ENCODE data around the gene SHISA6. TPM values are rescaled to one million over a fixed set of nuclear protein-coding genes. Genes with fewer than 3 reads are reported as not detected.

The SHISA6 gene
- polyA plus RNA-seq, 1 of the 3 experiments (the other 2 are of a cell fraction), result not detected

DNA sequence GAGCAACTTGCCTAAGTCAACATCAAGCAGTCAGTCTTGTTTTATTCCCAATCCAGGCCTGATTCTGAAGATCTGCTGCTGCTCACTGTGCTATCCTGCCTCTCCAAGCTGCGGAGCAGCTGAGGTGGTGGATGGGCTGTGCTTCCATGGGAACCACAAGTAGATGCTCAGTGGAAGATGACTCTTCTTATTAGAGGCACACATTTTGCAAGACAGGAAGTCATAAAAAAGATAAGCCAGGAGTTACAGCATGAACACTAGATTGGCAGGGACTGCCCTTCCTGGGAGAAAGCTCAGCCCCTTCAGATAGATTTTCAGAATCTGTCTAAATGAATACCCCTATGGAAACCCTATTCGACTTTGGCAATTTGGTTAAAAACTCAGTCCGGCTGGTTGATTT, 143.1 kb downstream of the SHISA6 start:
- Histone ChIP-seq H3K4me1 (ENCODE audit: control insufficient read depth in 1 of 2, insufficient read depth in 2 of 2, low read depth in 1 of 2, low read length in 1 of 2) (no peaks in the 10 kb centered on the region; a peak in 1 of 4 replicates), H3K36me3 (replicated peaks in 1 of 2; ENCODE audit: control insufficient read depth in 1 of 2, insufficient read depth in 2 of 2, low read length in 1 of 2) (no peaks in the 10 kb centered on the region), H3K4me3 (ENCODE audit: low read depth in 2 of 2, low read length in 1 of 2) (no peak overlapping the region), H3K9me3 (no peaks in the 10 kb centered on the region), H3K4me2 (no peak overlapping the region), H3K79me2 (ENCODE audit: insufficient read depth) (no peaks in the 10 kb centered on the region), H3K9me2 (no peaks in the 10 kb centered on the region), H2AFZ (ENCODE audit: low read depth) (no peak overlapping the region), H3K27me3 (ENCODE audit: insufficient read depth) (no peaks in the 10 kb centered on the region), H3K9ac (no peak overlapping the region), H4K20me1 (ENCODE audit: insufficient read depth) (no peaks in the 10 kb centered on the region), H3F3A (replicated peaks; ENCODE audit: insufficient read depth) (no peaks in the 10 kb centered on the region), H3K27ac (ENCODE audit: low read depth in 2 of 2, low read length in 1 of 2) (no peak overlapping the region)
- ChIA-PET CTCF (interaction anchor here (1.4 kb wide), 1 partner anchor 10 kb away, joined by 3 read pairs; no protein-coding TSS in a partner anchor), POLR2A (no interaction called here)
- TF ChIP-seq RXRA (IDR thresholded peaks at IDR 0.05; ENCODE audit: borderline replicate concordance, low read depth), result no peak
- no peak for TF ChIP-seq FOXM1 (IDR thresholded peaks at IDR 0.05; ENCODE audit: low read depth)
- TF ChIP-seq TEAD4 (IDR thresholded peaks at IDR 0.05; ENCODE audit: borderline replicate concordance, insufficient read depth), result no peak
- no peak for TF ChIP-seq YY1 (IDR thresholded peaks at IDR 0.05; ENCODE audit: low read depth)
- TF ChIP-seq, protein P1, sequence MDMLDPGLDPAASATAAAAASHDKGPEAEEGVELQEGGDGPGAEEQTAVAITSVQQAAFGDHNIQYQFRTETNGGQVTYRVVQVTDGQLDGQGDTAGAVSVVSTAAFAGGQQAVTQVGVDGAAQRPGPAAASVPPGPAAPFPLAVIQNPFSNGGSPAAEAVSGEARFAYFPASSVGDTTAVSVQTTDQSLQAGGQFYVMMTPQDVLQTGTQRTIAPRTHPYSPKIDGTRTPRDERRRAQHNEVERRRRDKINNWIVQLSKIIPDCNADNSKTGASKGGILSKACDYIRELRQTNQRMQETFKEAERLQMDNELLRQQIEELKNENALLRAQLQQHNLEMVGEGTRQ (IDR thresholded peaks at IDR 0.05; ENCODE audit: borderline replicate concordance, low read depth, low read length), result no peak
- TF ChIP-seq POLR2AphosphoS5 (IDR thresholded peaks at IDR 0.05; ENCODE audit: low read depth, low read length), result no peak
- no peak for TF ChIP-seq MEF2A (IDR thresholded peaks at IDR 0.05; ENCODE audit: borderline replicate concordance, low read depth)
- TF ChIP-seq CHD2 (IDR thresholded peaks at IDR 0.05; ENCODE audit: low read length, partially characterized antibody), result no peak
- TF ChIP-seq FOXJ3 (CRISPR knock-in tag; IDR thresholded peaks at IDR 0.05), result no peak
- TF ChIP-seq TAF1 (IDR thresholded peaks at IDR 0.05; ENCODE audit: borderline replicate concordance, low read depth, low read length), result no peak
- TF ChIP-seq, protein P2, sequence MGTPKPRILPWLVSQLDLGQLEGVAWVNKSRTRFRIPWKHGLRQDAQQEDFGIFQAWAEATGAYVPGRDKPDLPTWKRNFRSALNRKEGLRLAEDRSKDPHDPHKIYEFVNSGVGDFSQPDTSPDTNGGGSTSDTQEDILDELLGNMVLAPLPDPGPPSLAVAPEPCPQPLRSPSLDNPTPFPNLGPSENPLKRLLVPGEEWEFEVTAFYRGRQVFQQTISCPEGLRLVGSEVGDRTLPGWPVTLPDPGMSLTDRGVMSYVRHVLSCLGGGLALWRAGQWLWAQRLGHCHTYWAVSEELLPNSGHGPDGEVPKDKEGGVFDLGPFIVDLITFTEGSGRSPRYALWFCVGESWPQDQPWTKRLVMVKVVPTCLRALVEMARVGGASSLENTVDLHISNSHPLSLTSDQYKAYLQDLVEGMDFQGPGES (IDR thresholded peaks at IDR 0.05; ENCODE audit: low read depth, low read length), result no peak
- TF ChIP-seq SMC3 (IDR thresholded peaks at IDR 0.05; ENCODE audit: low read depth, low read length), result no peak
- TF ChIP-seq TCF12 (IDR thresholded peaks at IDR 0.05), result no peak
- TF ChIP-seq, protein P3, sequence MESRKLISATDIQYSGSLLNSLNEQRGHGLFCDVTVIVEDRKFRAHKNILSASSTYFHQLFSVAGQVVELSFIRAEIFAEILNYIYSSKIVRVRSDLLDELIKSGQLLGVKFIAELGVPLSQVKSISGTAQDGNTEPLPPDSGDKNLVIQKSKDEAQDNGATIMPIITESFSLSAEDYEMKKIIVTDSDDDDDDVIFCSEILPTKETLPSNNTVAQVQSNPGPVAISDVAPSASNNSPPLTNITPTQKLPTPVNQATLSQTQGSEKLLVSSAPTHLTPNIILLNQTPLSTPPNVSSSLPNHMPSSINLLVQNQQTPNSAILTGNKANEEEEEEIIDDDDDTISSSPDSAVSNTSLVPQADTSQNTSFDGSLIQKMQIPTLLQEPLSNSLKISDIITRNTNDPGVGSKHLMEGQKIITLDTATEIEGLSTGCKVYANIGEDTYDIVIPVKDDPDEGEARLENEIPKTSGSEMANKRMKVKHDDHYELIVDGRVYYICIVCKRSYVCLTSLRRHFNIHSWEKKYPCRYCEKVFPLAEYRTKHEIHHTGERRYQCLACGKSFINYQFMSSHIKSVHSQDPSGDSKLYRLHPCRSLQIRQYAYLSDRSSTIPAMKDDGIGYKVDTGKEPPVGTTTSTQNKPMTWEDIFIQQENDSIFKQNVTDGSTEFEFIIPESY (IDR thresholded peaks at IDR 0.05; ENCODE audit: borderline replicate concordance, low read depth), result no peak
- no peak for TF ChIP-seq MXI1 (IDR thresholded peaks at IDR 0.05; ENCODE audit: low read depth, low read length)
- TF ChIP-seq, protein P4, sequence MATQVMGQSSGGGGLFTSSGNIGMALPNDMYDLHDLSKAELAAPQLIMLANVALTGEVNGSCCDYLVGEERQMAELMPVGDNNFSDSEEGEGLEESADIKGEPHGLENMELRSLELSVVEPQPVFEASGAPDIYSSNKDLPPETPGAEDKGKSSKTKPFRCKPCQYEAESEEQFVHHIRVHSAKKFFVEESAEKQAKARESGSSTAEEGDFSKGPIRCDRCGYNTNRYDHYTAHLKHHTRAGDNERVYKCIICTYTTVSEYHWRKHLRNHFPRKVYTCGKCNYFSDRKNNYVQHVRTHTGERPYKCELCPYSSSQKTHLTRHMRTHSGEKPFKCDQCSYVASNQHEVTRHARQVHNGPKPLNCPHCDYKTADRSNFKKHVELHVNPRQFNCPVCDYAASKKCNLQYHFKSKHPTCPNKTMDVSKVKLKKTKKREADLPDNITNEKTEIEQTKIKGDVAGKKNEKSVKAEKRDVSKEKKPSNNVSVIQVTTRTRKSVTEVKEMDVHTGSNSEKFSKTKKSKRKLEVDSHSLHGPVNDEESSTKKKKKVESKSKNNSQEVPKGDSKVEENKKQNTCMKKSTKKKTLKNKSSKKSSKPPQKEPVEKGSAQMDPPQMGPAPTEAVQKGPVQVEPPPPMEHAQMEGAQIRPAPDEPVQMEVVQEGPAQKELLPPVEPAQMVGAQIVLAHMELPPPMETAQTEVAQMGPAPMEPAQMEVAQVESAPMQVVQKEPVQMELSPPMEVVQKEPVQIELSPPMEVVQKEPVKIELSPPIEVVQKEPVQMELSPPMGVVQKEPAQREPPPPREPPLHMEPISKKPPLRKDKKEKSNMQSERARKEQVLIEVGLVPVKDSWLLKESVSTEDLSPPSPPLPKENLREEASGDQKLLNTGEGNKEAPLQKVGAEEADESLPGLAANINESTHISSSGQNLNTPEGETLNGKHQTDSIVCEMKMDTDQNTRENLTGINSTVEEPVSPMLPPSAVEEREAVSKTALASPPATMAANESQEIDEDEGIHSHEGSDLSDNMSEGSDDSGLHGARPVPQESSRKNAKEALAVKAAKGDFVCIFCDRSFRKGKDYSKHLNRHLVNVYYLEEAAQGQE (IDR thresholded peaks at IDR 0.05; ENCODE audit: low read depth, low read length), result no peak
- no peak for TF ChIP-seq NRF1 (IDR thresholded peaks at IDR 0.05; ENCODE audit: low read depth, low read length)
- WGBS (ENCODE audit: low lambda C conversion rate), result 21% methylated on average over 3 of the region's 3 CpGs
- no peak for DNase-seq

Data from SK-N-SH (cell line).